ENCODE data around the gene KEAP1. TPM values are rescaled to one million over a fixed set of nuclear protein-coding genes. Genes with fewer than 3 reads are reported as not detected.

The KEAP1 gene
- total and polyA plus RNA-seq, 2 of the 13 experiments (the other 11 are each of a cell fraction or from before 2014, with no cell fraction given): 56.7 to 72.9 TPM

- TF ChIP-seq RERE (CRISPR knock-in tag; IDR thresholded peaks at IDR 0.05; ENCODE audit: low read depth) (no peak), PATZ1 (CRISPR knock-in tag; IDR thresholded peaks at IDR 0.05) (peak; percentile 66; the same call in 1 of the 2 replicates), LCORL (IDR thresholded peaks at IDR 0.05) (no peak), LCORL (CRISPR knock-in tag; IDR thresholded peaks at IDR 0.05) (peak; percentile 64; the same call in 1 of the 2 replicates), ZNF770 (CRISPR knock-in tag; IDR thresholded peaks at IDR 0.05) (peak; percentile 100), AGO2 (optimal IDR thresholded peaks at IDR 0.05; ENCODE audit: low read depth, low read length) (peak; percentile 91), CEBPG (CRISPR knock-in tag; IDR thresholded peaks at IDR 0.05) (peak; percentile 89), E2F5 (CRISPR knock-in tag; conservative IDR thresholded peaks at IDR 0.05) (peak; percentile 65; the same call in 1 of the 2 replicates), RXRA (CRISPR knock-in tag; IDR thresholded peaks at IDR 0.05) (peak; percentile 18; the same call in 1 of the 2 replicates), NAIF1 (CRISPR knock-in tag; IDR thresholded peaks at IDR 0.05; ENCODE audit: borderline replicate concordance) (peak; percentile 83; the same call in 1 of the 2 replicates), HDAC1 (CRISPR knock-in tag; IDR thresholded peaks at IDR 0.05) (0 out of 2 replicates have a peak, but pooled peaks have one; percentile 41), ZNF564 (CRISPR knock-in tag; IDR thresholded peaks at IDR 0.05) (peak; percentile 45; the same call in 1 of the 2 replicates), KDM5B (CRISPR knock-in tag; IDR thresholded peaks at IDR 0.05; ENCODE audit: borderline replicate concordance) (no peak; the same call in none of the 2 replicates), ZNF850 (CRISPR knock-in tag; conservative IDR thresholded peaks at IDR 0.05) (no peak; the same call in 1 of the 2 replicates), PPARG (CRISPR knock-in tag; conservative IDR thresholded peaks at IDR 0.05) (0 out of 2 replicates have a peak, but pooled peaks have one; percentile 9), ZNF30 (CRISPR knock-in tag; IDR thresholded peaks at IDR 0.05) (peak; percentile 92), TRIM24 (CRISPR knock-in tag; IDR thresholded peaks at IDR 0.05) (no peak), MYC (CRISPR knock-in tag; IDR thresholded peaks at IDR 0.05; ENCODE audit: borderline replicate concordance) (peak; percentile 7; the same call in 1 of the 2 replicates), KAT8 (CRISPR knock-in tag; IDR thresholded peaks at IDR 0.05) (no peak)
Measured at GRCh38 chr19:10503002-10503789, at the start of gene KEAP1 (continued).

Data from HepG2 (cell line).